Lower lobe of right lung (tissue), 2 donors: ENCODE data around the gene SLC28A2. TPM values are rescaled to one million over a fixed set of nuclear protein-coding genes. Genes with fewer than 3 reads are reported as not detected.
"Not testable (repeated sequence)": the region's sequence is repeated elsewhere in the genome, so short reads cannot be mapped to it uniquely, and the experiment has no call there.

ENCODE experiments used
- ATAC-seq, 2 donors: fragments of 200-7000 bp; cut with Tn5 transposase; one replicate each; pipeline ENCODE4 v1.9.1; 2020 to 2022; ENCODE audit warnings: mild to moderate bottlenecking in 2 of 2, moderate library complexity in 2 of 2
- DNase-seq: peaks from one replicate; pipeline ENCODE4 v3.0.0-alpha.2; 2020
- H3K27ac ChIP-seq: fragments of 200-600 bp; one replicate; pipeline ENCODE4 v1.8.0; 2022
- H3K27me3 ChIP-seq: fragments of 200-600 bp; one replicate; pipeline ENCODE4 v1.8.0; 2022; ENCODE audit warnings: low read depth
- H3K36me3 ChIP-seq: fragments of 200-600 bp; one replicate; pipeline ENCODE4 v1.8.0; 2022; ENCODE audit warnings: mild to moderate bottlenecking
- H3K4me1 ChIP-seq: fragments of 200-600 bp; one replicate; pipeline ENCODE4 v1.8.0; 2022
- H3K4me3 ChIP-seq: fragments of 200-600 bp; one replicate; pipeline ENCODE4 v1.8.0; 2022; ENCODE audit warnings: mild to moderate bottlenecking
- H3K9me3 ChIP-seq: fragments of 200-600 bp; one replicate; pipeline ENCODE4 v1.8.0; 2022
- intact Hi-C: fragments of 100-400 bp; cut with DNase I; formaldehyde crosslinking; loops from one replicate; pipeline ENCODE4 v1.11.0; 2022
- total RNA-seq: library from RNA; stranded (reverse); fragmentation: NEBNext Ultra II Directional; extraction: Animal tissue kit (Norgen Biotek cat#: 25700); gene quantifications from one replicate; pipeline ENCODE4 v1.2.1, GENCODE V29; 2021
- TF ChIP-seq, protein P1 (sequence below): fragments of 200-600 bp; IDR thresholded peaks from one replicate; pipeline ENCODE4 v1.8.0; 2022; ENCODE audit warnings: antibody characterized with exemption, mild to moderate bottlenecking
- donor health status: DM: no; HTN: yes; CAD: no; lungs with severe emphysema.

SLC28A2 gene
- total RNA-seq, 1 donor from 2014 or later = 0.21 TPM

DNA sequence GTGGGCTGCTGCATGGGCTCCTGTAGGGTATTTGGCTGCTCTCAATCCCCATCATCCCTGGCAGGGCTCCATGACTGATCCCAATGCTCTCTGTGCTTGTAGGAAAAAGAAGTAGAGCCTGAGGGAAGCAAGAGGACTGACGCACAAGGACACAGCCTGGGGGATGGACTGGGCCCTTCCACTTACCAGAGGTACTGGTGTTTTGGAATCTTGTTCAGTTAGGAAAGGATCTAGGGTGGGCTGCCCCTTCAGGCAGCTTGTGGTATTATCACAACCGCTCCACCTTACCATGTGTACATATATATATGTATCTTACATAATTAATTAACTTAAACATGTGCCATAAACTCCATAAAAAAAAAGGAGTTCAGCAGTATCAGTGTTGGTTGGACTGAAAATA lies 1.3 kb downstream of the SLC28A2 start:
- H3K27ac ChIP-seq = no peak overlapping the region
- intact Hi-C loops = no loop called here
- no peak for ATAC-seq

DNA sequence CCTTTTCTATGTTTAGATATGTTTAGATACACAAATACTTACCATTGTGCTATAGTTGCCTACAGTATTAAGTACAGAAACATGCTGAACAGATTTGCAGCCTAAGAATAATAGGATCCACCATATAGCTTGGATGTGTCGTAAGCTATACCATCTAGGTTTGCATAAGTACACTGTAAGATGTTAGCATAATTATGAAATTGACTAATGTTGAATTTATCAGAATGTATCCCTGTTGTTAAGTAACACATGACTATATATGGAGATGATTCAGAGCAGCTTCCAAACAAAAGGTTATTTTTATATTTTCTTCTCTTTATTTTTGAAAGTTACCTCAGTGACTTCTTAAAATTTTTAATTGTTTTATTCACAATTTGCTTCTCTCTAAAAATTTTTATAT lies 2.4 kb downstream of the SLC28A2 start:
- TF ChIP-seq, protein P1, sequence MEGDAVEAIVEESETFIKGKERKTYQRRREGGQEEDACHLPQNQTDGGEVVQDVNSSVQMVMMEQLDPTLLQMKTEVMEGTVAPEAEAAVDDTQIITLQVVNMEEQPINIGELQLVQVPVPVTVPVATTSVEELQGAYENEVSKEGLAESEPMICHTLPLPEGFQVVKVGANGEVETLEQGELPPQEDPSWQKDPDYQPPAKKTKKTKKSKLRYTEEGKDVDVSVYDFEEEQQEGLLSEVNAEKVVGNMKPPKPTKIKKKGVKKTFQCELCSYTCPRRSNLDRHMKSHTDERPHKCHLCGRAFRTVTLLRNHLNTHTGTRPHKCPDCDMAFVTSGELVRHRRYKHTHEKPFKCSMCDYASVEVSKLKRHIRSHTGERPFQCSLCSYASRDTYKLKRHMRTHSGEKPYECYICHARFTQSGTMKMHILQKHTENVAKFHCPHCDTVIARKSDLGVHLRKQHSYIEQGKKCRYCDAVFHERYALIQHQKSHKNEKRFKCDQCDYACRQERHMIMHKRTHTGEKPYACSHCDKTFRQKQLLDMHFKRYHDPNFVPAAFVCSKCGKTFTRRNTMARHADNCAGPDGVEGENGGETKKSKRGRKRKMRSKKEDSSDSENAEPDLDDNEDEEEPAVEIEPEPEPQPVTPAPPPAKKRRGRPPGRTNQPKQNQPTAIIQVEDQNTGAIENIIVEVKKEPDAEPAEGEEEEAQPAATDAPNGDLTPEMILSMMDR = no peak
- Histone ChIP-seq H3K4me3 (no peak overlapping the region), H3K9me3 (no peaks in the 10 kb centered on the region), H3K27me3 (no peaks in the 10 kb centered on the region), H3K27ac (no peak overlapping the region), H3K36me3 (no peaks in the 10 kb centered on the region), H3K4me1 (no peaks in the 10 kb centered on the region)
- ATAC-seq (no peak), DNase-seq (no peak)
- intact Hi-C loops = no loop called here

More for the DNA sequence above, 1.3 kb downstream of the SLC28A2 start:
- no peak for DNase-seq
- no peaks in the 10 kb centered on the region for H3K4me1 ChIP-seq
- no peaks in the 10 kb centered on the region for H3K27me3 ChIP-seq
- TF ChIP-seq, protein P1 = no peak
- H3K36me3 ChIP-seq = no peaks in the 10 kb centered on the region
- no peaks in the 10 kb centered on the region for H3K9me3 ChIP-seq
- no peak overlapping the region for H3K4me3 ChIP-seq

DNA sequence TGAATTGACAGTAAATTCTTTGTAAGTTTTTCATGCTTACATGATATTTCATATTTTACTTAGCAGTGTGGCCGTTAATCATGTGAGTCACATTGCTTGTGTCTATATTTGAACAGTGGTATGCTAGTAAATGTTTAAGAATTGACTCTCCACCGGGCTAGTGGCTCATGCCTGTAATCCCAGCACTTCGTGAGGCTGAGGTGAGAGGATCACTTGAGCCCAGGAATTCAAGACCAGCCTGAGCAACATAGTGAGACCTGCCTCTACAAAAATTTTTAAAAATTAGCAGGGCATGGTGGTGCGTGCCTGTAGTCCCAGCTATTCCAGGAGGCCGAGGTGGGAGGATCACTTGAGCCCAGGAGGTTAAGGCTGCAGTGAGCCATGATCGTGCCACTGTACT lies 2.8 kb downstream of the SLC28A2 start:
- H3K27ac ChIP-seq, H3K9me3 ChIP-seq, H3K4me1 ChIP-seq, DNase-seq, intact Hi-C loops, H3K27me3 ChIP-seq, H3K36me3 ChIP-seq, H3K4me3 ChIP-seq: not testable (repeated sequence)
- peak in 1 of 2 donors; percentile 74 for ATAC-seq

DNA sequence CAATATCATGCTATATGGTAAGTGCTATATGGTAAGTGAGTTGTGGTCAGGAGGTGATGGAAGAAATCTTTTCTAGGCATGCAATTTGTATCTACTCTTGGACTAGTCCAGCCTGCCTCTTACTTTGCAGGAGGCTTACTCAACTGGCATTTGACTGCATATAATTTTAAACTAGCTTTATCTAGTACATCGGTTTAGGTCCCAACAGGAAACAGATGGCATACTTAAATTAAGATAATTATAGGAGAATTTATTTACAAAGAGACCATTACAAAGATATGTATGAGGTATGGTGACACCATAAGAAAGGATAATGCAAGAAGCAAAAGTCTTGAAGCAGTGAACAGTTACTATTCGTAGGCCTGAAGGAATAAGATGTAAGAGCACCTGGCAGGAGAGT lies 7.8 kb downstream of the SLC28A2 start:
- Histone ChIP-seq H3K27ac (no peak overlapping the region), H3K4me1 (no peaks in the 10 kb centered on the region), H3K27me3 (no peaks in the 10 kb centered on the region), H3K36me3 (no peaks in the 10 kb centered on the region), H3K9me3 (no peaks in the 10 kb centered on the region), H3K4me3 (no peak overlapping the region)
- TF ChIP-seq, protein P1 = no peak
- ATAC-seq (no peak), DNase-seq (no peak)
- intact Hi-C loops = no loop called here

DNA sequence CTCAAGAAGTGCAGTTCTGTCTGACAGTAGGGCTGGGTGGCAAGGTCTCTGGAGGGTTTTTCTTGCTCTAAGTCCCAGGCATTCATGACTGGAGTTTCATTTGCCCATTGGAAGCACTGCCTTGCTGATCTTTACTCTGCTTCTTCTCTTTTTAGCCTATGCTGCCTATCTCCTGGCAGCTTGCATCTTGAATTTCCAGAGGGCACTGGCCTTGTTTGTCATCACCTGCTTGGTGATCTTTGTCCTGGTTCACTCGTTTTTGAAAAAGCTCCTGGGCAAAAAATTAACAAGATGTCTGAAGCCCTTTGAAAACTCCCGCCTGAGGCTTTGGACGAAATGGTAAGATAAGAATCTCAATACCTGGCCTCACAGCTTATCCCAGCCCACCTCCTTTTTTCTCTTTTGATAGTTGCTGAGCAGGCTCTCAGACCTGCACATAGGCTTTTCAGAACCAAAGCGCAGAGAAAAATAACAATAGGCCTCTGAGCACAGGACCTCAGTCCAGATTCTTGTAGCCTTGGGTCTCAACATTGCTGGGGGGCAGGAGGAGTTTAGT lies 10.9 kb downstream of the SLC28A2 start:
- no peak for DNase-seq
- no peak overlapping the region for H3K27ac ChIP-seq
- intact Hi-C loops = no loop called here

DNA sequence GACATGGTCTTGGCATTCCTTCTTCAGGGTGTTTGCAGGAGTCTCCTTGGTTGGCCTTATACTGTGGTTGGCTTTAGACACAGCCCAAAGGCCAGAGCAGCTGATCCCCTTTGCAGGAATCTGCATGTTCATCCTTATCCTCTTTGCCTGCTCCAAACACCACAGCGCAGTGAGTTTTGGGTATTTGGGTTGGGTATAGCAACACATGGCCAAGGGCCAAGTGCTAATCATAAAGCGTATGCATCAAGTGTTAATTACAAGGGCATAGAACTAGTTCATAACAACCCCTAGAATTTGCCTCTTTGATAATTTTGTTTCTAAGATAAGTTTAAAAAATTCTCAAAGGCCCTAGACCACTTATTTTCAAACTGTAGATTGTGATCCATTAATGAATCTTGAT lies 11.8 kb downstream of the SLC28A2 start:
- Histone ChIP-seq H3K4me3 (no peak overlapping the region), H3K27me3 (no peaks in the 10 kb centered on the region), H3K9me3 (no peaks in the 10 kb centered on the region), H3K36me3 (no peaks in the 10 kb centered on the region), H3K27ac (no peak overlapping the region), H3K4me1 (no peaks in the 10 kb centered on the region)
- ATAC-seq (no peak), DNase-seq (no peak)
- TF ChIP-seq, protein P1 = no peak
- intact Hi-C loops = no loop called here

More for the DNA sequence above, 10.9 kb downstream of the SLC28A2 start:
- Histone ChIP-seq H3K36me3 (no peaks in the 10 kb centered on the region), H3K4me1 (no peaks in the 10 kb centered on the region), H3K27me3 (no peaks in the 10 kb centered on the region), H3K9me3 (no peaks in the 10 kb centered on the region), H3K4me3 (no peak overlapping the region)
- TF ChIP-seq, protein P1 = no peak
- no peak for ATAC-seq
